Activated CD4-positive, alpha-beta T cell treated with anti-CD3 and anti-CD28 coated beads for 48 hours (primary cell): Measurements from ENCODE around the gene FKBP1A.
"Not testable (repeated sequence)": the region's sequence is repeated elsewhere in the genome, so short reads cannot be mapped to it uniquely, and the experiment has no call there.

ENCODE experiments used
- DNase-seq: peaks from one replicate; pipeline ENCODE4 v3.0.0-alpha.2; 2020

Gene FKBP1A

GRCh38 chr20:1360094-1360846 lies 32.6 kb downstream of the FKBP1A start:
- no peak for DNase-seq

- peak; percentile 48 for DNase-seq
Measured at GRCh38 chr20:1357921-1358671, 34.8 kb downstream of the FKBP1A start.

GRCh38 chr20:1353956-1354355 lies 38.9 kb downstream of the FKBP1A start:
- DNase-seq, result no peak

GRCh38 chr20:1346315-1346969 lies 46.4 kb downstream of the FKBP1A start:
- no peak for DNase-seq

- no peak for DNase-seq
Measured at GRCh38 chr20:1345756-1346093, 47.1 kb downstream of the FKBP1A start.

- no peak for DNase-seq
Measured at GRCh38 chr20:1345030-1345755, 47.7 kb downstream of the FKBP1A start.

GRCh38 chr20:1343446-1344124 lies 49.3 kb downstream of the FKBP1A start:
- not testable (repeated sequence) for DNase-seq

- DNase-seq, result no peak
Measured at GRCh38 chr20:1341561-1342265, 51.1 kb downstream of the FKBP1A start.

GRCh38 chr20:1338801-1339200 lies 54.1 kb downstream of the FKBP1A start:
- DNase-seq, result no peak

- DNase-seq, result no peak
Measured at GRCh38 chr20:1338096-1338495, 54.8 kb downstream of the FKBP1A start.

GRCh38 chr20:1337441-1337840 lies 55.4 kb downstream of the FKBP1A start:
- DNase-seq, result no peak

- DNase-seq, result no peak
Measured at GRCh38 chr20:1336699-1337367, 56.0 kb downstream of the FKBP1A start.

- no peak for DNase-seq
Measured at GRCh38 chr20:1335961-1336698, 56.7 kb downstream of the FKBP1A start.

- DNase-seq, result no peak
Measured at GRCh38 chr20:1334761-1335160, 58.1 kb downstream of the FKBP1A start.

- DNase-seq, result no peak
Measured at GRCh38 chr20:1334370-1334731, 58.5 kb downstream of the FKBP1A start.

- no peak for DNase-seq
Measured at GRCh38 chr20:1333462-1334369, 59.1 kb downstream of the FKBP1A start.

- DNase-seq, result no peak
Measured at GRCh38 chr20:1332749-1333300, 60.0 kb downstream of the FKBP1A start.

GRCh38 chr20:1331801-1332453 lies 60.9 kb downstream of the FKBP1A start:
- no peak for DNase-seq

GRCh38 chr20:1331101-1331500 lies 61.8 kb downstream of the FKBP1A start:
- no peak for DNase-seq
